ENCODE data around the gene CHRNA10.
"Not testable (repeated sequence)": the region's sequence is repeated elsewhere in the genome, so short reads cannot be mapped to it uniquely, and the experiment has no call there.

The CHRNA10 gene

GRCh38 chr11:3655547-3655946, 15.6 kb downstream of the CHRNA10 start:
- no peak overlapping the region for H3K4me3 Mint-ChIP-seq

GRCh38 chr11:3652514-3652913, 18.7 kb downstream of the CHRNA10 start:
- H3K4me1 Mint-ChIP-seq (ENCODE audit: low read depth); H3K27ac Mint-ChIP-seq; H3K9me3 Mint-ChIP-seq; H3K4me3 Mint-ChIP-seq; intact Hi-C loops (cut with micrococcal nuclease); H3K36me3 Mint-ChIP-seq (ENCODE audit: low read depth): not testable (repeated sequence)
- peaks cover 34% of the 10 kb centered on the region for H3K27me3 Mint-ChIP-seq

More at GRCh38 chr11:3655547-3655946, 15.6 kb downstream of the CHRNA10 start:
- Mint-ChIP-seq H3K27ac (no peak overlapping the region), H3K4me1 (ENCODE audit: low read depth) (no peaks in the 10 kb centered on the region), H3K27me3 (peaks cover 14% of the 10 kb centered on the region), H3K9me3 (no peaks in the 10 kb centered on the region), H3K36me3 (ENCODE audit: low read depth) (no peaks in the 10 kb centered on the region)
- intact Hi-C loops (cut with micrococcal nuclease) = no loop called here

- intact Hi-C loops (cut with micrococcal nuclease); H3K27ac Mint-ChIP-seq; H3K4me1 Mint-ChIP-seq (ENCODE audit: low read depth); H3K36me3 Mint-ChIP-seq (ENCODE audit: low read depth); H3K4me3 Mint-ChIP-seq; H3K9me3 Mint-ChIP-seq: not testable (repeated sequence)
- H3K27me3 Mint-ChIP-seq = peaks cover 46% of the 10 kb centered on the region
These were observed 21.8 kb downstream of the CHRNA10 start for GRCh38 chr11:3649374-3649773.

- intact Hi-C loops (cut with micrococcal nuclease); H3K36me3 Mint-ChIP-seq (ENCODE audit: low read depth); H3K27ac Mint-ChIP-seq; H3K4me3 Mint-ChIP-seq; H3K4me1 Mint-ChIP-seq (ENCODE audit: low read depth); H3K9me3 Mint-ChIP-seq: not testable (repeated sequence)
- peaks cover 51% of the 10 kb centered on the region for H3K27me3 Mint-ChIP-seq
These were observed 22.3 kb downstream of the CHRNA10 start for GRCh38 chr11:3648843-3649242.

DNA sequence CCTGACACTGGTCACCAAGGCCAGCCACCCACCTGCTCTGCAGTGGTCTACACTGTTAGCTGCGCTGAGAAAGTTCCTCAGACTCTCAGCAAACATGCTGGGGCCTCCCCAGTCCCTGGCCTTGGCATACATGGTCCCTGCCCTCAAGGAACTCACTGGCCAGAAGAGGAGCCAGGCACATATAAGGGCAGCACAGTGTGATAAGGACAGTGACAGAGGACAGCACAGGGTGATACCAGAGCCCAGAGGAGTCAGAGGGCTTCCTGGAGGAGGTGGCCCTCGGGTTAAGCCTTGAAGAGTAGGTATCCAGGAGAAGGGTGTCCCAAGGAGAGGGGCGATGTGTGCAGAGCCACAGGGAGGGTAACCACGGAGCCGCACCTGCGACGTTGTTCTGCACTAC, 25.6 kb downstream of the CHRNA10 start:
- no peak overlapping the region for H3K4me3 Mint-ChIP-seq
- peaks cover 8% of the 10 kb centered on the region for H3K9me3 Mint-ChIP-seq
- H3K4me1 Mint-ChIP-seq (ENCODE audit: low read depth) = peaks cover 11% of the 10 kb centered on the region
- H3K27me3 Mint-ChIP-seq = peaks cover 67% of the 10 kb centered on the region
- no peak overlapping the region for H3K27ac Mint-ChIP-seq
- H3K36me3 Mint-ChIP-seq (ENCODE audit: low read depth) = no peaks in the 10 kb centered on the region
- intact Hi-C loops (cut with micrococcal nuclease) = no loop called here

DNA sequence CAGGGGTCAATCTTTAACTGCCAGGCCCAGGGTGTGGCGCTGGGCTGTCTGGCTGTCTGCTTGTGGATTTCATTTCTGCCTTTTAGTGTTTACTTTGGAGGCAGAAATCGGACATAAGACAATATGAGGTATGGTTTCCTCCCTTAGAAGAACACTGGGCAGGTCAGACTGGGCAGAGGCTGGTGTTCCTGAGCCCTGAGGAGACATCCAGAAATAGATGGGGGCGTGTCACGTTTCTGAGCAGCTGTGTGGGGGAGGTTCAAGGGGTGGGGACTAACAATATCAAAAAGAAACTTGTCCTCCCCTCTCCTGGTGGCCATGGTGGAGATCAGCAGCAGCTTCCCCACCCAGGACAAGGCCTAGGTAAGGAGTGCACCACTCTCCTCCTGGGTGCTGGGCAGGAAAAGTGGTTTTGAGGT, 26.4 kb downstream of the CHRNA10 start, which contains the start of gene ART1:
ART1 (plus strand) TSS at position 312 of the 419 bp plus-strand sequence. CDS start 14,086 bp downstream, outside the sequence.
- Mint-ChIP-seq H3K9me3 (peaks cover 8% of the 10 kb centered on the region), H3K4me1 (ENCODE audit: low read depth) (peaks cover 13% of the 10 kb centered on the region), H3K27me3 (peaks cover 60% of the 10 kb centered on the region), H3K27ac (no peak within 1 kb of the TSS), H3K36me3 (ENCODE audit: low read depth) (no peaks in the 10 kb centered on the region), H3K4me3 (no peak within 1 kb of the TSS)
- intact Hi-C loops (cut with micrococcal nuclease) = no loop called here

DNA sequence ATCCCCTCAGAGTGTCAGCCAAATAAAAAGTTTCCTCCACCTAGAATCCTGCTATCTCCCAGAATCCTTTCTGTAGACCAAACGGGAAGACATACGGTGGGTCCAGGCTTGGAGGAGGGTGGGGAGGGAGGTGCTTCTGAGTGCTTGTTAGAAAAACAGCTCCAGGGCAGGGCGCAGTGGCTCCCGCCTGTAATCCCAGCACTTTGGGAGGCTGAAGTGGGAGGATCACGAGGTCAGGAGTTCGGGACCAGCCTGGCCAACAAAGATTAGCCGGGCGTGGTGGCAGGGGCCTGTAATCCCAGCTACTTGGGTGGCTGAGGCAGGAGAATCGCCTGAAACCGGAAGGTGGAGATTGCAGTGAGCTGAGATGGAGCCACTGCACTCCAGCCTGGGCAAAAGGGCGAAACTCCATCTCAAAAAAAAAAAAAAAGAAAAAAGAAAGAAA, 28.1 kb downstream of the CHRNA10 start:
- H3K27ac Mint-ChIP-seq; H3K9me3 Mint-ChIP-seq; intact Hi-C loops (cut with micrococcal nuclease); H3K36me3 Mint-ChIP-seq (ENCODE audit: low read depth); H3K4me3 Mint-ChIP-seq: not testable (repeated sequence)
- Mint-ChIP-seq H3K4me1 (ENCODE audit: low read depth) (peaks cover 19% of the 10 kb centered on the region), H3K27me3 (peaks cover 47% of the 10 kb centered on the region)

DNA sequence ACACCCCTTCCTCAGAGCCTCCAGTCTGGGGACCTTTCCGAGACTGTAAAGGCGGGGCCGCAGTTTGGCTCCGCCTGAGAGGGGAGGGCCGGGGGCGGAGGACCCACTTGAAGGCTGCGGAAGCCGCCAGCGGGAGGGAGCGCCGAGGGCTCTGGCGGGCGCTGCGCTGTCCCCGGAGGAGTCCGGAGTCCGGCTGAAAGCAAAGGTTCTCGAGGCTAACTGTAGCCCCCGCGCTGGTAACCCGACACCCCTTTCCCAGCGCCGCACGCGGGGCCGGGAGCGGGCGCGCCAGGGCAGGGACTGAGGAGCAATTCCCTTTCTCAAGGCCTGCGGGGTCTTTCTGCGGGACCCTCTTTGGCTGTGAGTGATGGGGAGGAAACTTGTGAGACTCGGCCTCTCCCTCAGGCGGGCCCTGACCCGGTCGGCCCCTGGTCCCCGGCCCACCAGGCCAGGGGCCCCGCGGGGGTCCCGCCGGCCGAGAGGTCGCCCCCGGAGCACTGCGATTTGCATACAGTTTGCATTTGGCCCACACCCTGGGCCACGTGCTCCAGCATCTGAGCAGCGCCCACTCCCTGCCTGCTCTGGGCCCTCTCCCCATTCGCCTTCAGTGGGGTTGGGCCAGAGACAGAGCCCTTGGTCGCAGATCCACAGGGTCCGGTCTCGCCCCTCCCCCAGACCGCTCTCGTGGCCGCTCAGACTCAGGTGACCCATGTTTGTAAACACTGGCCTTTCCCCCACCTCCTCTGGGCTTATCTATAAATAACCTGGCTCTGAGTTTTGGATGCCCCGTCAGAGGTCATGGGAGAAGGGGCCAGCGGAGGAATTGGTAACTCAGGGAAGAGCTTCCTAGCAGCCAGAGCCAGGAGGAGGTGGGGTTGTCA, 28.9 kb downstream of the CHRNA10 start:
- Mint-ChIP-seq H3K27me3 (peaks cover 44% of the 10 kb centered on the region), H3K4me3 (peak overlapping the region; percentile 61), H3K9me3 (peaks cover 8% of the 10 kb centered on the region), H3K27ac (no peak overlapping the region), H3K4me1 (ENCODE audit: low read depth) (peaks cover 19% of the 10 kb centered on the region), H3K36me3 (ENCODE audit: low read depth) (no peaks in the 10 kb centered on the region)
- intact Hi-C loops (cut with micrococcal nuclease) = no loop called here

DNA sequence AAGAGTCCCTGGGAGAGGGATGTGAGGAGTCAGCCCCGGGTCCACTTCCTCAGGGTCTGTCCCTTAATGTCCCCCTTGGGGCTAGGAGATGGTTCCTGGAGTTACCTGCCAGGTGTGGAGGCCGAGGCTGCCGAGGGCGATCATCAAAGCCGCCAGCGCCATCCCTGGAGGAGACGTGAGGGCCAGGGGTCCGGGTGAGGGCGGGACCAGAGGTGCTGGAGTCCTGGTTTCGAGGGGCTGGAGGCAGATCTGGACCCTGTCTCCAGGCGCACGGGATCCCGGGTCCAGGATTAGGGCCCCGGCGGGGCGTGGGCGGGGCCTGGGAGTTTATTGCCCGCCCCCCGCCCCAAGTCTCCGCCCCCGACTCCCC, 29.5 kb downstream of the CHRNA10 start, which contains the start of gene ART5:
ART5 (minus strand) TSS at position 292 of the 370 bp plus-strand sequence; CDS start at position 162, 130 bp downstream.
- Mint-ChIP-seq H3K27me3 (peaks cover 41% of the 10 kb centered on the region), H3K27ac (no peak within 1 kb of the TSS)
- intact Hi-C loops (cut with micrococcal nuclease) = no loop called here

DNA sequence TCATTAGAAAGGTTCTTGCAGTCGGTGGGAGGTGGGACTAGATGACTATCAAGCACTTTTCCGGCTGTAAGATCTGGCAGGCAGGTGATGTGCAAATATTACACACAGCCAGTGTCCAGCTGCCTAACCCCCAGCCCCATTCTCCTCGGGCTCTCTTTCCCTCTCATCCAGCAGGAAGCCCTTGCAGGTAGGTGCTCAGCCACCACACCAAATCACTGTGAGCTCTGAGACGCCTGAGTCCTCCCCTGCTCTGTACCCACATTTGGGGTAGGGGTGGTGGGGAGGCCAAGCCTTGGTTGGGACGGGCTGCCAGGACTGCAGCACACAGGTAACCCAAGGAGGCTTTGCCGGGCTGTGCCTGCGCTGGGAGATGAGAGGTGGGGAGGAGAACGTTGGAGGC, 30.0 kb downstream of the CHRNA10 start:
- intact Hi-C loops (cut with micrococcal nuclease) = no loop called here
- Mint-ChIP-seq H3K27ac (no peak overlapping the region), H3K27me3 (peaks cover 38% of the 10 kb centered on the region)

More for the DNA sequence above, 29.5 kb downstream of the CHRNA10 start, which contains the start of gene ART5:
- Mint-ChIP-seq H3K36me3 (ENCODE audit: low read depth) (no peaks in the 10 kb centered on the region), H3K4me3 (peak within 1 kb of the TSS; percentile 61), H3K4me1 (ENCODE audit: low read depth) (peaks cover 19% of the 10 kb centered on the region), H3K9me3 (peaks cover 8% of the 10 kb centered on the region)

GRCh38 chr11:3639841-3640240, 31.3 kb downstream of the CHRNA10 start:
- Mint-ChIP-seq H3K9me3 (peaks cover 8% of the 10 kb centered on the region), H3K27me3 (peaks cover 32% of the 10 kb centered on the region), H3K36me3 (ENCODE audit: low read depth) (no peaks in the 10 kb centered on the region), H3K27ac (no peak overlapping the region), H3K4me1 (ENCODE audit: low read depth) (peaks cover 19% of the 10 kb centered on the region), H3K4me3 (no peak overlapping the region)
- intact Hi-C loops (cut with micrococcal nuclease) = no loop called here

More for the DNA sequence above, 30.0 kb downstream of the CHRNA10 start:
- Mint-ChIP-seq H3K4me1 (ENCODE audit: low read depth) (peaks cover 19% of the 10 kb centered on the region), H3K9me3 (peaks cover 8% of the 10 kb centered on the region), H3K4me3 (peak overlapping the region; percentile 39), H3K36me3 (ENCODE audit: low read depth) (no peaks in the 10 kb centered on the region)

- H3K27ac Mint-ChIP-seq = no peak overlapping the region
- no peak overlapping the region for H3K4me3 Mint-ChIP-seq
- H3K36me3 Mint-ChIP-seq (ENCODE audit: low read depth) = no peaks in the 10 kb centered on the region
- H3K4me1 Mint-ChIP-seq (ENCODE audit: low read depth) = peaks cover 25% of the 10 kb centered on the region
- no peaks in the 10 kb centered on the region for H3K9me3 Mint-ChIP-seq
- intact Hi-C loops (cut with micrococcal nuclease) = no loop called here
- H3K27me3 Mint-ChIP-seq = peaks cover 21% of the 10 kb centered on the region
These were observed 32.7 kb downstream of the CHRNA10 start for GRCh38 chr11:3638513-3638912.

DNA sequence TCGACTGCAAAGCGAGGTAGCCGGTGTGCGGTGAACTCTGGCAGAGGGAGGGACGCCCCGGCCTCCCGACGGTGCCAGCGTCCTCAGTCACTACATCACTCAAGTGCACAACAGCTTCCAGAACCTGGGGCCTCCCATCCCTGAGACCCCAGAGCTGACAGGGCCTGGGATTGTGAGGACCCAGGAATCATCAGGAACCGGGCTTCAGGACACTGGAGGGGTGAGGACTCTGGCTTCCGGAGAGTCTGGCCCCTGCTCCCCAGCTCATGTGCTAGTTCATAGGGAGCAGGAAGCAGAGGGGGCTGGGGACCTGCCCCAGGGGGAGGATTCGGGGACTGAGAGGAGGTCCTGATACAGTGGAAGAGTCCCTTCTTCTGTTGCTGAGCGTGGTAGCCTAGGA, 34.0 kb downstream of the CHRNA10 start:
- H3K4me3 Mint-ChIP-seq = no peak overlapping the region
- H3K36me3 Mint-ChIP-seq (ENCODE audit: low read depth) = no peaks in the 10 kb centered on the region
- no peaks in the 10 kb centered on the region for H3K9me3 Mint-ChIP-seq
- peaks cover 23% of the 10 kb centered on the region for H3K4me1 Mint-ChIP-seq (ENCODE audit: low read depth)
- intact Hi-C loops (cut with micrococcal nuclease) = no loop called here
- peaks cover 9% of the 10 kb centered on the region for H3K27me3 Mint-ChIP-seq
- no peak overlapping the region for H3K27ac Mint-ChIP-seq

DNA sequence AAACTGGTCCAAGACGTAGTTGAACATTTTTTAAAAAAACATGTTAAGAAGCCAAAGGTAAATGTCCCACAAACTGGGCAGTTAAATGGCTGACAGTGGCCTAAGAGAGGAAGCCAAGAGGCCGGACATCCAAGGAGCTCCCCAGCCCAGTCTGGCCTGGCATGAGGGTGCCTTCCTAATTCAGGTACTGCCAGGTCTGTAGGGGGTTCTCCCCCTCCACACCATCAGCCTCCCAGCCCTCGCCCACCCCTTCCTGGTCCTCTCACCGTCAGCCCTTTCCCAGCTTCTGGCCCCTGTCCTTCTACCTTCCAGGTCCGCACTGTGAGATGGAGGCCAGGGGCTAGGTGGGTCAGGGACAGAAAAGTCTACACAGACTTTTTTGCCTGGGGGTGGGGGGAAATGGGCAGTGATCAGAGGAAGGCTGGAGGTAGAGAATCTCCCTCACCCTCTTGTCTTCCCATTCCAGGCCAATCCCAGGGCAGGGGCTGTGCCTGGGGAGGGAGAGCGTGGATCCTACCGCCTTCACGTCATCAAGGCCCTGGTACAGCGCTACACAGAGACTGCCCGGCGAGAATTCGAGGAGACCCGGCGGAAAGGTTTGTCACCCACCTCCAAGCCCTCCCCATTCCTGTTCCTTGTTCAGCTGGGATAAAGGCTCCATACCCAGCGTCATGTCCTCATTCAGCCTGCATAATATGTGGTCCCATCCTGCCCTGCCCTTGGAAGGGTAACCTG, 35.4 kb downstream of the CHRNA10 start:
- peaks cover 3% of the 10 kb centered on the region for H3K27me3 Mint-ChIP-seq
- H3K36me3 Mint-ChIP-seq (ENCODE audit: low read depth) = no peaks in the 10 kb centered on the region
- H3K4me1 Mint-ChIP-seq (ENCODE audit: low read depth) = peaks cover 18% of the 10 kb centered on the region
- H3K4me3 Mint-ChIP-seq = no peak overlapping the region
- H3K9me3 Mint-ChIP-seq = no peaks in the 10 kb centered on the region
- H3K27ac Mint-ChIP-seq = no peak overlapping the region
- intact Hi-C loops (cut with micrococcal nuclease) = no loop called here
